ENCODE data around the gene POLR3K. TPM values are rescaled to one million over a fixed set of nuclear protein-coding genes. Genes with fewer than 3 reads are reported as not detected.

The POLR3K gene
- polyA plus RNA-seq, 3 donors from 2014 or later, result 26.9 to 40.7 (median 34.6) TPM

DNA sequence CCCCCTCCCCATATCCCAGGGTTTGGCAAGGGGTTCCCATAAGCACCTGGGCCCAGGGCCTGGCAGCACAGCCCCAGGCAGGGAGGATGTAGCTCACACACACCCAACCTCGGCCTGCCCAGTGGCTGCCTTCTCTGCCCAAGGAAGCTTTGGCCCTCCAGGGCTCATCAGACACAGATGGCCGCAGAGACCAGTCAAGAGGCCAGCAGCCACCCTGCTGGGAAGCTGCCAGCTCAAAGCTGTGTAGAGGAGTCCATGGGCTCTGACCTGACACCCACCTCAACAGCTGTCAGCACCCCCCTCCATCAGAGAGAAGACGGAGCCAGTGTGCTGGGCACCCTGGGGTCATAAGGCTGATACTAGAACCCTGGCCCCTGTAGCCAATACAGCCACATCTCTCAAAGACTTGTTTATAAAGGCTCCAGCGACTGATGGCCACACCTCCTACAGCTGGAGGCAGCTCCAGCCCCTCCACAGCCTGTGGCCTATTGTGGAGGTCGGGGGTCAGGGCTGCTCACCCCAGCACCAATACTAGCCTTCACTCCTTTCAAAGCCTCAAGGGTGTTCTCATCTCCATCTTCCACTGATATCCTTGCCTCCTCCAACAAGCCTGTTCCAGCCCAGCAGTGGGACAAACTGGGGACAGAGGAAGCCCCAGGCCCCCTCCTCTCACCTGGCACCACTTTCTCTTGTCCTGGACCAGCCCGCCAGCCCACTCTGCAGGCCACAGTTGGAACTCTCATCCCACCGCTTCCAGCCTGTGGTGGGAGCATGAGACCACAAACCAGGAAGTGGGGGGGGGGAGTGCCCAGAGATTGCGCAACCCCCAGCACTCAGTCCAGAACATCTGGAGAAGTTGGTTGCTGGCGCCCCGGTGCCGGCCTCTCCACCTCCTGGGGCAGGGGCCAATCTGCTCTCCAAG, 22.4 kb upstream of the POLR3K start:
- Mint-ChIP-seq H3K4me1 (peaks cover 36 to 40% of the 10 kb centered on the region in 2 donors), H3K27me3 (ENCODE audit: low read depth in 3 of 3) (peaks cover 2 to 19% (median 9%) of the 10 kb centered on the region in 3 donors), H3K4me3 (peak overlapping the region; percentile 77 to 81 (median 78)), H3K36me3 (peaks cover 0 to 3% (median 0%) of the 10 kb centered on the region in 3 donors), H3K27ac (peak overlapping the region in 5 of 6 donors; percentile 11 to 71 (median 67)), H3K9me3 (no peaks in the 10 kb centered on the region)
- DNase-seq, result peak in 1 of 3 donors; percentile 20

DNA sequence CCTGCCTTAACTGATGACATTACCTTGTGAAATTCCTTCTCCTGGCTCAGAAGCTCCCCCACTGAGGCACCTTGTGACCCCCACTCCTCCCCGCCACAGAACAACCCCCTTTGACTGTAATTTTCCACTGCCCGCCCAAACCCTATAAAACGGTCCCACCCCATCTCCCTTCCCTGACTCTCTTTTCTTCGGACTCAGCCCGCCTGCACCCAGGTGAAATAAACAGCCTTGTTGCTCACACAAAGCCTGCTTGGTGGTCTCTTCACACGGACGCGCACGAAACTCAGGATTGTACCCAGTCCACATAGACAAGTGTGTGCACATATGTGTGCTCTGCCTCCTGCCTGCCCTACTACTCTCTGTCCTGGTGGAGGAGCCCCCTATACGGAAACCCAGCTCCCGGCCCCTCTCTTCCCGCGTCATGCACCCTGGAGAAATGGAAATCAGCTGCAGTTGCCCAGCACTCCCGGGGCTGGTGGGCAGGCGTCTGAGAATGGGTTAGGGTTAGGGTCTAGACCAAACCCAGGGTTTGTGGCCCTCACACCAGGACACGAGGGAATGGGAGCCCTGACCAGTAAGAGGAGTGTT, 21.4 kb upstream of the POLR3K start:
- Mint-ChIP-seq H3K27ac (peak overlapping the region in 1 of 6 donors; percentile 78), H3K4me3 (peak overlapping the region in 1 of 5 donors; percentile 18), H3K9me3 (no peaks in the 10 kb centered on the region), H3K27me3 (ENCODE audit: low read depth in 3 of 3) (peaks cover 5 to 21% (median 13%) of the 10 kb centered on the region in 3 donors), H3K4me1 (peaks cover 36 to 37% of the 10 kb centered on the region in 2 donors), H3K36me3 (peaks cover 0 to 3% (median 0%) of the 10 kb centered on the region in 3 donors)
- no peak for DNase-seq

DNA sequence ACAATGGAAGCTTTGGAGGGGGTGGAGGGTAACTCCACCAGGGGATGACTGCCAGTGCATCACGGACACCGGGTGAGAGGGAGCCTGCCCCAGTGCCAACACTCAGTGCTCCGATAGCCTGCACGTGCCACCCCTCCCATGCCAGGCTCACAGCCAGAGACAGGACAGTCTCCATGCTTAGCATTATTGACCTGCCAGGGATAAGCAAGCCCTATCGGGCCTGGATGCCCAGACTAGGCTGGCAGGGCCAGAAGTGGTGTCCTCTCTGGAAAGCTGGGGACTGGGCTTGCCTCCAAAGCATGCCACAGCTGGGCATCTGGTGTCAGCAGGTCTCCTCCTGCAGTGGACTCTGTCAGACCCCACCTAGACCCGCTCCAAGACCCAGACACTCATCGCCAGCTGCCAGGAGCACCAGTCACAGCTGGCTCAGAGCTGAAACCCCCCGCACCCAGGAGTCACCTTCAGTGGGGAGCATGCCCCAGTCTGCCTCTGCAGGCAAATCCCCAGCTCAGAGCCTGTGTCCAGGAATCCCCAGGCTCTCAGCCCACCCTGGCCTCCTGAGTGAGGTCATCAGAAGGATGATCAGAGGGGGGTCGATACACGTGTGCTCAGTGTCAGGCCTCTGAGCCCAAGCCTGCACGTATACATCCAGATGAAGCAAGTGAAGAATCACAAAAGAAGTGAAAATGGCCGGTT, 20.8 kb upstream of the POLR3K start:
- no peak for DNase-seq
- Mint-ChIP-seq H3K27ac (no peak overlapping the region), H3K36me3 (peaks cover 0 to 3% (median 0%) of the 10 kb centered on the region in 3 donors), H3K4me1 (peaks cover 30 to 31% of the 10 kb centered on the region in 2 donors), H3K27me3 (ENCODE audit: low read depth in 3 of 3) (peaks cover 5 to 20% (median 13%) of the 10 kb centered on the region in 3 donors), H3K4me3 (peak overlapping the region in 1 of 5 donors; percentile 28), H3K9me3 (no peaks in the 10 kb centered on the region)

DNA sequence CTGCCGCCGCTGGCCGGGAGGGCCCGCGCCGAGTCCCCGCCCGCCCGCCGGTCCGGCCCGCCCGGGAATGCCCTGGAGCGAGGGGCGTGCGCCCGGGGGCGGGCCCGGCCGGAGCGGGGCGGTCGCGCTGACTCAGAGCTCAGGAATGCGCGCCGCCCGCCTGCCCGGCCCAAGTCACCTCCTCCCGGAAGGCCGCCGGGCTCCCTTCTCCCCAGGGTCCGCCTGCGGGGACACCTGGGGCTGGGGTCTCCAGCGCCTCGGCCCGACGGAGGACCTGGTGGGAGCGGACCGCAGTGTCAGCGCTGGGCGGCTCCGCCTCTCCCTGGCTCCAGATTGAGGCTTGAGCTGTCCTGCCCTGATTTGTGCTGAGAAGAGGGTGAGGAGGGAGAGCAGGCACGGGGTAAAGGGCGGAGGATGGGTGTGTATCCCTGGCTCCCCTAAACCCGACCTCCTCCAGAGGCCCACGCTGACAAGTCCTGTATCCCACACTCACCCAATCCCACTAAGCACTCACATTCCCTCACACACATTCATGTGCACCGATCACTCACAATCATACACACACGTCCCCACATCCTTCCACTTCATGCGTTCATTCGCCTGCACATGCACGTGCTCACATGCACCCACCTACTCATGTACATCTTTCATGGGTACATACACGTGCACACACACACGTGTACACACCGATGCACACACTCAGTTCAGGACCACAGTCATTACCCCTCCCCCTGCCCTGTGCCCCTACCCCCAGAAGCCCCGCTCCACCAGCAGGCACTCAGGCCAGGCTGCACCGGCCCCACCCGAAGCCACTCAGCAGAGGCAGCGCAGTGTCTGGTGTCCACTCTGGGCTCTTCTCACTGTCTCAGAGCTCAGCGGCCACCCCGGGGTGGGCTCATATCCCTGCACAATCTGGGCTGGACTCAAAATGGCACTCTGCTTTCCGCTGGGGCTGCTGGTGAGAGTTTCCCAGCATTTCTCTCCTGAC, 19.4 kb upstream of the POLR3K start, which contains the start of gene RHBDF1:
Gene RHBDF1, minus strand, starts transcription at position 71 of the 988 bp plus-strand sequence. CDS start 7,616 bp downstream, outside the sequence.
- peaks cover 0 to 3% (median 0%) of the 10 kb centered on the region in 3 donors for H3K36me3 Mint-ChIP-seq
- no peaks in the 10 kb centered on the region for H3K9me3 Mint-ChIP-seq
- H3K27ac Mint-ChIP-seq, result peak within 1 kb of the TSS in 2 of 6 donors; percentile 13 to 34
- DNase-seq, result no peak
- H3K27me3 Mint-ChIP-seq (ENCODE audit: low read depth in 3 of 3), result peaks cover 5 to 18% (median 13%) of the 10 kb centered on the region in 3 donors
- H3K4me1 Mint-ChIP-seq, result peaks cover 22 to 23% of the 10 kb centered on the region in 2 donors
- H3K4me3 Mint-ChIP-seq, result peak within 1 kb of the TSS; percentile 64 to 75 (median 72)

DNA sequence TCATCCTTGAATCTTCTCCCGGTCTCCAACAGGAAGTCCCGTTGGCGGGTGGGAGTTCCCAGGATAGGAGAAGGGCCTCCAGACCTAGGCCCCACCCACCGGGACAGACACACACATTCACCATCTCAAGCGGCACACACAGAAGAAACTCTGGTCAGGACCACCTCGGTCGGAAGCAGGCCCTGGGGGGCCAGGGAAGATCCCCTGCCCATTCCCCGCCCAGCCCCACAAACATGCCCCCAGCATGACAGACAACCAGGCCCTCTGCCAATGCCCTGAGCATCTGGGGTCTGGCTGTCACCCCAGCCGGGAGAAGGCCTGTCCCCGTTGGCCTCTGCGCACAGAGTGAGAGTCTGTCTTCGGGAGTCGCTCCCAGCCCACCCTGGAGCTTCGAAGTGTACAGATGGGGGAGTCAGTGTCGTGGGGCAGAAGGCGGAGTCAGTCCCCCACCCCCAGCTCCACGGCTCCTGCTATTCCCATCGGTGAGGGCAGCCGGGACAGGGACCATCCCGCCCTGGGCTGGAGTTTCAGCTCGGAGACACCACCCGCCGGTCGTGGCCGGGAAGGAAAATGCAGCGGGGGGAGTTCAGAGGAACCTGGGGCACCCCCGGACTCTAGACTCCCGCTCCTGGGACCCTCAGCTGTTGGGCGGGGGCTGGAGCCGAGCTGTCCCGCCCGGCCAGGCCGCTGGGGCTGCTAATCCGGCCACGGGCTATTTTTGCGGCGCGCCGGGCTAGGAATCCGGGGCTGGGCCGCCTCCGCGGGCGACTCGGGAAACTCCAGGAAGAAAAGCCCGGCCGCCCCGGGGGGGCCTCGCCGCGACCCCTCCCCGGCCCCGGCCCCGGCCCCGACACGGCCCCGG, 18.4 kb upstream of the POLR3K start:
- peaks cover 5 to 20% (median 13%) of the 10 kb centered on the region in 3 donors for H3K27me3 Mint-ChIP-seq (ENCODE audit: low read depth in 3 of 3)
- peaks cover 0 to 3% (median 0%) of the 10 kb centered on the region in 3 donors for H3K36me3 Mint-ChIP-seq
- no peak for DNase-seq
- no peaks in the 10 kb centered on the region for H3K9me3 Mint-ChIP-seq
- peaks cover 15 to 18% of the 10 kb centered on the region in 2 donors for H3K4me1 Mint-ChIP-seq
- no peak overlapping the region for H3K4me3 Mint-ChIP-seq
- H3K27ac Mint-ChIP-seq, result no peak overlapping the region

DNA sequence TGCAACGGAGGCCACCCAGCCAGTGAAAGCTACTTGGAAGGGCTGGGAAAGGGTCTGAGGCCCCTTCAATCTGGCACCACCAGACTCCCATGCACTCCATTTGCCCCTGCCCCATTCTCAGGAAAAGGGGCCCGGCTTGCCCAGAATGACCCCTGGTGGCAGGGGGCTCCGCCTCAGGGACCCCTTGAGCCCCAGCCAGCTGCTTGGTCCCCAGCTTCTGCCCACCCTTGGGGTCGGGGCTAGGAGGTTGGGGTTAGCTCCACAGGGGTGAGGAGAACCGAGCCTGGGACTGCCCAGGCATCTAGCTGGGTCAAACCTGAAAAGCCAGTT, 17.8 kb upstream of the POLR3K start:
- Mint-ChIP-seq H3K27me3 (ENCODE audit: low read depth in 3 of 3) (peaks cover 5 to 19% (median 13%) of the 10 kb centered on the region in 3 donors), H3K4me1 (peaks cover 9 to 12% of the 10 kb centered on the region in 2 donors), H3K9me3 (no peaks in the 10 kb centered on the region), H3K27ac (no peak overlapping the region), H3K36me3 (peaks cover 0 to 3% (median 0%) of the 10 kb centered on the region in 3 donors), H3K4me3 (no peak overlapping the region)
- no peak for DNase-seq

DNA sequence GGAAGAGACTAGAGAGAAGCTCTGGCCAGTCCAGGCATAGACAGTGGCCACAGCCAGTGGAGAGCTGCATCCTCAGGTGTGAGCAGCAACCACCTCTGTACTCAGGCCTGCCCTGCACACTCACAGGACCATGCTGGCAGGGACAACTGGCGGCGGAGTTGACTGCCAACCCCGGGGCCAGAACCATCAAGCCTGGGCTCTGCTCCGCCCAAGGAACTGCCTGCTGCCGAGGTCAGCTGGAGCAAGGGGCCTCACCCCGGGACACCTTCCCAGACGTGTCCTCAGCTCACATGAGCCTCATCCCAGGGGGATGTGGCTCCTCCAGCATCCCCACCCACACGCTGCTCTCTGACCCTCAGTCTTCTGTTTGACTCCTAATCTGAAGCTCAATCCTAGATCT, 15.8 kb upstream of the POLR3K start:
- no peak for DNase-seq
- Mint-ChIP-seq H3K4me1 (peaks cover 7 to 8% of the 10 kb centered on the region in 2 donors), H3K4me3 (no peak overlapping the region), H3K27me3 (ENCODE audit: low read depth in 3 of 3) (peaks cover 5 to 17% (median 14%) of the 10 kb centered on the region in 3 donors), H3K9me3 (no peaks in the 10 kb centered on the region), H3K36me3 (peaks cover 0 to 3% (median 0%) of the 10 kb centered on the region in 3 donors), H3K27ac (no peak overlapping the region)

DNA sequence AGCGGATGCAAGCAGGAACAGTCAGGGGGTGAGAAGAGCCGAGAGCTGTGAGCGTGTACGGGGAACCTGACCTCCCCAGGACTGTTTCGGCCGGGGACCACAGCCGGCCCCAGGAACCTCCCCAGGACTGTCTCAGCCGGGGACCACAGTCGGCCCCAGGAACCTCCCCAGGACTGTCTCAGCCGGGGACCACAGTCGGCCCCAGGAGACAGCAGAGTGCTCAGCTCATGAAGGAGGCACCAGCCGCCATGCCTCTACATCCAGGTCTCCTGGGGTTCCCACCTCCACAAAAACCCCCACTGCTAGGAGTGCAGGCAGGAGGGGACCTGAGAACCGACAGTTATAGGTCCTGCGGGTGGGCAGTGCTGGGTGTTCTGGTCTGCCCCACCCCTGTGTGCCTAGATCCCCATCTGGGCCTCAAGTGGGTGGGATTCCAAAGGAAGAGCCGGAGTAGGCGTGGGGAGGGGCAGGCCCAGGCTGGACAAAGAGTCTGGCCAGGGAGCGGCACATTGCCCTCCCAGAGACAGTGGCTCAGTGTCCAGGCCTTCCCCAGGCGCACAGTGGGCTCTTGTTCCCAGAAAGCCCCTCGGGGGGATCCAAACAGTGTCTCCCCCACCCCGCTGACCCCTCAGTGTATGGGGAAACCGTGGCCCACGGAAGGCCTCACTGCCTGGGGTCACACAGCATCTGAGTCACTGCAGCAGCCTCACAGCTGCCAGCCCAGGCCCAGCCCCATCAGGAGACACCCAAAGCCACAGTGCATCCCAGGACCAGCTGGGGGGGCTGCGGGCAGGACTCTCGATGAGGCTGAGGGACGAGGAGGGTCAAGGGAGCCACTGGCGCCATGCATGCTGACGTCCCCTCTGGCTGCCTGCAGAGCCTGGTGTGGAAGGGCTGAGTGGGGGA, 14.7 kb upstream of the POLR3K start:
- H3K9me3 Mint-ChIP-seq, result no peaks in the 10 kb centered on the region
- peaks cover 3 to 11% (median 6%) of the 10 kb centered on the region in 3 donors for H3K27me3 Mint-ChIP-seq (ENCODE audit: low read depth in 3 of 3)
- H3K4me3 Mint-ChIP-seq, result no peak overlapping the region
- H3K36me3 Mint-ChIP-seq, result peaks cover 0 to 3% (median 0%) of the 10 kb centered on the region in 3 donors
- H3K27ac Mint-ChIP-seq, result no peak overlapping the region
- DNase-seq, result no peak
- H3K4me1 Mint-ChIP-seq, result peaks cover 5 to 7% of the 10 kb centered on the region in 2 donors

DNA sequence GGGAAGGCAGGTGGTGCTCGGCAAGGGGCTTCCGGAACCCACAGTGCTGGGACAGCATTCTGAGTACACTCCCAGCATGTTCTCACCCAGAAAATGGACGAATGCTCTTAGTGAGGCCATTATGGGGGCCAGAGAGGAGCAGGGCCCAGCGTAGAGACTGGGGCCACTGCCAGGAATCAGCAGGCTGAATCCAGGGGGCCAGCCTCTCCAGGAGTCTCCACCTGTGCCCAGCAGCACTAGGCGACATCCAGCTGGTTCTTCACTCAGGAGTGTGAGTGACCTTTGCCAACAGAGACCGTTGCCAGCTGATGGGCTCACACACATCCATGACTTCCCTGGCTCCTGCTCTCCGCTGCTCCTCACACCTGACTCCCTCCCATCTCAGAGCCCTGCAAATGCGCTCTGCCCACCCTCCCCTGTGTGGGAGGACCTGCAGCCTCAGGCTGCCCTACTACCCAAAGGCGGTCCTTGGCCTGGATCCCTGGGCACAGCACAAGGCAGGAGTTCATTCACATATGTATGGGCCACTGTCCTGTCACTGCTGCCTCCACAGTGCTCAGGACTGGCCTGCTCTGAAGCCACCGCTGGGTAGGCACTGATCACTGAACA, 13.9 kb upstream of the POLR3K start:
- H3K36me3 Mint-ChIP-seq, result no peaks in the 10 kb centered on the region
- H3K4me1 Mint-ChIP-seq, result peaks cover 0 to 3% of the 10 kb centered on the region in 2 donors
- no peak overlapping the region for H3K4me3 Mint-ChIP-seq
- H3K27ac Mint-ChIP-seq, result no peak overlapping the region
- peaks cover 3 to 8% (median 6%) of the 10 kb centered on the region in 3 donors for H3K27me3 Mint-ChIP-seq (ENCODE audit: low read depth in 3 of 3)
- no peak for DNase-seq
- no peaks in the 10 kb centered on the region for H3K9me3 Mint-ChIP-seq

DNA sequence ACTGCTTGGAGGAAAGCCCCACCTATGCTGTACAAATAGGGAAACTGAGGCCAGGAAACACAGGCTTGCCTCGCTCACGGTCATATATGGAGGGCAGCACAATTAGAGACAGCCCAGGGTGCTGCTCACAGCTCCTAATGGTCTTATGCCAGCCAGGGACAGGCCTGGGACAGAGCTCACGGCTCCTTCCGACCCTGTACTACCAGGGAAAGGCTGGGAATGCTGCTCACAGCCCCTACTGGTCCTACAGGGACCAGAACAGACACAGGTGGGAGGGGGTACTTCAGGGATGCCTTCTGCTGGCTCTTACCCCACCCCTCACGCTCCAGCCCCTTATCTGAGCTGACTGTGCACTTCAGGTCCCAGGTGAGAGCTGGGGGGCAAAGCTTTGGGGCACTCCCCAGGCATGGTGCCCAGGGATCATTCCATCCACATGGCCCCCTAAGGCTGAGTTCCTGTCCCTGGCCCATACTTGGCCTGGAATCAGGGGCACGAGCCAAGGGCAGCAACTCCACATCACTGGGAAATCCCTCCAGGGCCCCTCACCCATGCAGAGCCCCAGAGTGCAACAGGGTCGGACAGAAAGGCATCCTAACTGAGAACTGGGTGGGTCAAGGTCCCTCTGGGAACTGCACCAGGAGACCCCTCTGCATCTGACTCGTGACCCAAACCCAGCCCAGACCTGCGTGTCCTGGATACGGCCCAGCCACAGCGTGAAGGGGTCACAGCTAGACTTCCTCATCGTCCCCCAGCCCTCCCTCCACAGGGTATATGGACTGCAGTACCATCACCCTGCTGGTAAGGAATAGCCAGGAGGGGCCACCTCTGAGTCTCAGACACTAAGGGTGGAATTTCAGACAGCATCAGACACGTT, 13.1 kb upstream of the POLR3K start:
- H3K4me3 Mint-ChIP-seq, result no peak overlapping the region
- H3K27me3 Mint-ChIP-seq (ENCODE audit: low read depth in 3 of 3), result peaks cover 3 to 6% (median 6%) of the 10 kb centered on the region in 3 donors
- DNase-seq, result no peak

More for the DNA sequence above, 13.1 kb upstream of the POLR3K start:
- no peaks in the 10 kb centered on the region for H3K36me3 Mint-ChIP-seq
- H3K27ac Mint-ChIP-seq, result no peak overlapping the region
- H3K9me3 Mint-ChIP-seq, result no peaks in the 10 kb centered on the region
- H3K4me1 Mint-ChIP-seq, result peaks cover 0 to 3% of the 10 kb centered on the region in 2 donors

All from immature natural killer cell (primary cell).